Endothelial cell of umbilical vein (primary cell): ENCODE measurements around the gene ELL2. TPM values are rescaled to one million over a fixed set of nuclear protein-coding genes. Genes with fewer than 3 reads are reported as not detected.

Source experiments
- BruUV-seq: library from RNA; stranded (reverse); fragments of 400-500 nt; replicated peaks from 2 replicates; lab custom pipeline; 2021; lab: Mats Ljungman, UMichigan
- CTCF ChIA-PET: fragments of 300-600, 350-600 bp; sonication (Branson Sonifier 250); formaldehyde crosslinking; loops from one replicate; lab custom pipeline; 2021; ENCODE audit warnings: antibody characterized with exemption, inconsistent platforms; lab: Charles Lee
- POLR2A ChIA-PET: fragments of 300-600, 350-600 bp; sonication (Branson Sonifier 250); formaldehyde crosslinking; loops from one replicate; lab custom pipeline; 2021; ENCODE audit warnings: antibody characterized with exemption, inconsistent platforms; lab: Charles Lee
- DNase-seq: peaks from one replicate; pipeline ENCODE4 v3.0.0-alpha.2; 2011; ENCODE audit warnings: low read depth, low spot score
- FAIRE-seq: peaks from 2 replicates; lab custom pipeline; 2011; peaks lifted over from hg19 to GRCh38; lab: Jason Lieb, UNC
- H2AFZ ChIP-seq: 2 replicates; pipeline ENCODE4 v1.6.0; 2012; ENCODE audit warnings: low read depth, low read length, control low read depth, inconsistent platforms
- H3K27ac ChIP-seq: 2 replicates; pipeline ENCODE4 v1.5.1; 2011; ENCODE audit warnings: low read depth, mild to moderate bottlenecking, control low read depth, low read length, moderate library complexity; ENCODE audit not compliant: insufficient read depth
- H3K27me3 ChIP-seq, 2 experiments: 2 replicates each; pipeline versions ENCODE4 v1.6.0 to v1.6.1; 2011; ENCODE audit warnings: low read length in 2 of 2, mixed read lengths in 1 of 2; ENCODE audit not compliant: control insufficient read depth in 2 of 2, insufficient read depth in 2 of 2
- H3K36me3 ChIP-seq, 2 experiments: 2 replicates in 1 of 2; 3 replicates in 1 of 2; pipeline ENCODE4 v1.5.1; 2011; ENCODE audit warnings: low read length in 2 of 2, mild to moderate bottlenecking in 1 of 2, moderate library complexity in 1 of 2; ENCODE audit not compliant: control insufficient read depth in 2 of 2, insufficient read depth in 2 of 2; ENCODE audit errors: extremely low read depth in 1 of 2
- H3K4me1 ChIP-seq: 3 replicates; pipeline ENCODE4 v1.5.1; 2011; ENCODE audit warnings: mild to moderate bottlenecking, low read length; ENCODE audit not compliant: control insufficient read depth, insufficient read depth; ENCODE audit errors: extremely low read depth
- H3K4me2 ChIP-seq: 2 replicates; pipeline ENCODE4 v1.6.1; 2011; ENCODE audit warnings: low read length, control low read depth, mixed read lengths; ENCODE audit not compliant: insufficient read depth
- H3K4me3 ChIP-seq, 3 experiments: fragments of 200-600 bp in 1 of 3; sonication (generic), shearing (Covaris generic) in 1 of 3; replicated peaks in 1 of 3; 2 replicates each; pipeline ENCODE4 v1.5.1; 2011 to 2016; ENCODE audit warnings: control low read depth in 3 of 3, low read length in 3 of 3, mild to moderate bottlenecking in 2 of 3, inconsistent platforms in 1 of 3, low read depth in 1 of 3, moderate library complexity in 1 of 3; ENCODE audit not compliant: insufficient read depth in 1 of 3
- H3K79me2 ChIP-seq: 2 replicates; pipeline ENCODE4 v1.6.0; 2012; ENCODE audit warnings: low read length, inconsistent platforms; ENCODE audit not compliant: control insufficient read depth, insufficient read depth
- H3K9ac ChIP-seq: replicated peaks from 2 replicates; pipeline ENCODE3; 2011; ENCODE audit warnings: low read length, control low read depth; ENCODE audit not compliant: insufficient read depth; ENCODE audit errors: extremely low read depth
- H3K9me1 ChIP-seq: replicated peaks from 3 replicates; pipeline ENCODE4 v1.6.0; 2011; ENCODE audit warnings: mild to moderate bottlenecking, low read length; ENCODE audit not compliant: control insufficient read depth, insufficient read depth; ENCODE audit errors: extremely low read depth
- H3K9me3 ChIP-seq: replicated peaks from 2 replicates; pipeline ENCODE4 v1.5.1; 2012; ENCODE audit warnings: low read length, inconsistent platforms; ENCODE audit not compliant: control insufficient read depth, insufficient read depth
- H4K20me1 ChIP-seq: replicated peaks from 2 replicates; pipeline ENCODE3; 2011; ENCODE audit warnings: mild to moderate bottlenecking, low read length; ENCODE audit not compliant: control insufficient read depth, insufficient read depth; ENCODE audit errors: extremely low read depth
- CTCF ChIP-seq, 2 donors: IDR thresholded peaks; 1 replicate in 1 of 2; 2 replicates in 1 of 2; pipeline ENCODE4 v1.5.1; 2011; ENCODE audit warnings: low read length in 2 of 2, mild to moderate bottlenecking in 2 of 2, moderate library complexity in 2 of 2, control low read depth in 1 of 2, inconsistent platforms in 1 of 2, low read depth in 1 of 2; ENCODE audit not compliant: insufficient read depth in 1 of 2; ENCODE audit errors: extremely low read depth in 1 of 2
- EZH2 ChIP-seq: IDR thresholded peaks from 2 replicates; pipeline ENCODE4 v1.6.1; 2012; ENCODE audit warnings: borderline replicate concordance, low read depth, mild to moderate bottlenecking, moderate library complexity, low read length, inconsistent platforms; ENCODE audit not compliant: severe bottlenecking
- FOS ChIP-seq: IDR thresholded peaks from 2 replicates; pipeline ENCODE4 v1.6.1; 2011; ENCODE audit warnings: mild to moderate bottlenecking, low read length, moderate library complexity, borderline replicate concordance; ENCODE audit not compliant: insufficient read depth
- GATA2 ChIP-seq: IDR thresholded peaks from 2 replicates; pipeline ENCODE4 v1.7.0; 2011; ENCODE audit warnings: low read depth, mild to moderate bottlenecking, moderate library complexity, mixed read lengths, low read length; ENCODE audit not compliant: insufficient read length, insufficient read depth
- JUN ChIP-seq: IDR thresholded peaks from 2 replicates; pipeline ENCODE4 v1.6.1; 2011; ENCODE audit warnings: borderline replicate concordance, low read depth; ENCODE audit not compliant: insufficient read length, insufficient read depth
- MAX ChIP-seq: IDR thresholded peaks from 2 replicates; pipeline ENCODE4 v1.6.1; 2011; ENCODE audit not compliant: insufficient read depth, insufficient read length
- POLR2A ChIP-seq: IDR thresholded peaks from 2 replicates; pipeline ENCODE4 v1.6.1; 2012; ENCODE audit warnings: low read depth, mild to moderate bottlenecking, control low read depth, low read length
- POLR2AphosphoS5 ChIP-seq: IDR thresholded peaks from 2 replicates; pipeline ENCODE4 v1.6.1; 2012; ENCODE audit warnings: low read depth, mild to moderate bottlenecking, control low read depth, low read length, moderate library complexity; ENCODE audit not compliant: insufficient read depth
- dilution Hi-C: fragments of 300-500 bp; cut with MboI; formaldehyde crosslinking; loops from one replicate; pipeline ENCODE4 v1.15.0; 2019; ENCODE audit warnings: low sequenced_read_pairs; ENCODE audit not compliant: extremely low pct_ligation_motif_present
- intact Hi-C: fragments of 100-400 bp; cut with micrococcal nuclease; formaldehyde crosslinking; loops from one replicate; pipeline ENCODE4 v1.10.0; 2022
- polyA plus RNA-seq, 4 experiments: library from polyadenylated mRNA; depleted of rRNA in 3 of 4; stranded (reverse) in 3 of 4; unstranded in 1 of 4; fragments of >200 nt; gene quantifications; 2 replicates each; pipeline versions ENCODE4 v1.2.1 to v1.2.3, GENCODE V29; 2011 to 2012; ENCODE audit warnings: missing spikeins in 1 of 4
- total RNA-seq: library from RNA; stranded (reverse); gene quantifications from 2 replicates; pipeline ENCODE4 v1.2.3, GENCODE V29; 2021

ELL2 gene
- total and polyA plus RNA-seq, 2 donors (not counting 3 experiments of a cell fraction or from before 2014, with no cell fraction given), result 6.8 to 26.0 TPM

GRCh38 chr5:95984287-95984938 is 22.8 kb upstream of the ELL2 start:
- Histone ChIP-seq H3K9me1 (no peaks in the 10 kb centered on the region), H3K27me3 (no peaks in the 10 kb centered on the region), H3K36me3 (no peaks in the 10 kb centered on the region), H3K27ac (no peak overlapping the region), H3K4me2 (no peak overlapping the region), H3K9me3 (no peaks in the 10 kb centered on the region), H3K4me1 (no peaks in the 10 kb centered on the region), H3K9ac (no peak overlapping the region), H2AFZ (no peak overlapping the region), H4K20me1 (no peaks in the 10 kb centered on the region), H3K4me3 (no peak overlapping the region), H3K79me2 (no peaks in the 10 kb centered on the region)
- TF ChIP-seq MAX (no peak), GATA2 (no peak), POLR2AphosphoS5 (no peak), FOS (peak; percentile 49)
- no peak for FAIRE-seq
- intact Hi-C loops, result no loop called here
- CTCF ChIA-PET, result interaction anchor here (0.6 to 1.2 kb wide), 3 partner anchors 11 to 514 kb away, joined by 3 to 4 read pairs (median 3); no protein-coding TSS in a partner anchor
- BruUV-seq, result no TSS peak
- dilution Hi-C loops, result no loop called here
- DNase-seq, result peak; percentile 7
- POLR2A ChIA-PET, result no interaction called here

- DNase-seq (no peak), FAIRE-seq (no peak)
- Histone ChIP-seq H3K4me2 (no peak overlapping the region), H2AFZ (no peak overlapping the region), H3K9ac (no peak overlapping the region), H3K4me3 (no peak overlapping the region), H3K9me1 (no peaks in the 10 kb centered on the region), H4K20me1 (no peaks in the 10 kb centered on the region), H3K4me1 (no peaks in the 10 kb centered on the region), H3K9me3 (no peaks in the 10 kb centered on the region), H3K27ac (no peak overlapping the region), H3K27me3 (no peaks in the 10 kb centered on the region), H3K79me2 (no peaks in the 10 kb centered on the region), H3K36me3 (no peaks in the 10 kb centered on the region)
- CTCF ChIA-PET, result interaction anchor here (1.2 kb wide), 1 partner anchor 12 kb away, joined by 4 read pairs; no protein-coding TSS in a partner anchor
- no peak for TF ChIP-seq JUN
- TF ChIP-seq EZH2, result no peak
- TF ChIP-seq POLR2A, result no peak
- no peak for TF ChIP-seq MAX
- TF ChIP-seq FOS, result no peak
- no peak for TF ChIP-seq CTCF (IDR thresholded peaks at IDR 0.05; ENCODE audit: extremely low read depth in 1 of 2, insufficient read depth in 1 of 2, low read depth in 1 of 2, low read length in 2 of 2)
- POLR2A ChIA-PET, result no interaction called here
- intact Hi-C loops (no loop called here), dilution Hi-C loops (no loop called here)
- no TSS peak for BruUV-seq
Observed at GRCh38 chr5:95983509-95983908, 21.9 kb upstream of the ELL2 start.
